SK-N-SH (cell line): ENCODE measurements around the gene AHNAK2. TPM values are rescaled to one million over a fixed set of nuclear protein-coding genes. Genes with fewer than 3 reads are reported as not detected.
A peak's percentile ranks its signal among the peaks of the same experiment; 100 is the strongest.

ENCODE experiments used
- CTCF ChIA-PET: fragments of 300-600, 350-600 bp; formaldehyde crosslinking; extraction: SDS; loops from one replicate; lab custom pipeline; 2021; lab: Yijun Ruan, JAX
- POLR2A ChIA-PET: fragments of 350-600 bp; sonication (Branson Sonifier 250); formaldehyde crosslinking; extraction: SDS; loops from one replicate; lab custom pipeline; 2020; ENCODE audit warnings: antibody characterized with exemption, inconsistent platforms; lab: Yijun Ruan, JAX
- DNase-seq: peaks from one replicate; pipeline ENCODE4 v3.0.0; 2012
- H2AFZ ChIP-seq: fragments of 200-600 bp; sonication (generic); 2 replicates; pipeline ENCODE4 v1.8.1; 2016; ENCODE audit warnings: antibody characterized with exemption, mild to moderate bottlenecking, low read depth
- H3F3A ChIP-seq: fragments of 200-600 bp; sonication (generic); replicated peaks from 2 replicates; pipeline ENCODE3; 2016; ENCODE audit warnings: antibody characterized with exemption, mild to moderate bottlenecking; ENCODE audit not compliant: insufficient read depth
- H3K27ac ChIP-seq, 2 experiments: fragments of 200-500 bp in 1 of 2; fragments of 200-600 bp in 1 of 2; sonication (Bioruptor generic) in 1 of 2; sonication (generic), shearing (Covaris generic) in 1 of 2; 2 replicates each; pipeline versions ENCODE4 v1.5.1 to v1.6.1; 2014 to 2016; ENCODE audit warnings: low read depth in 2 of 2, inconsistent platforms in 1 of 2, low read length in 1 of 2, mild to moderate bottlenecking in 1 of 2, mixed read lengths in 1 of 2
- H3K27me3 ChIP-seq: fragments of 200-600 bp; sonication (generic), shearing (Covaris generic); 2 replicates; pipeline ENCODE4 v1.6.1; 2016; ENCODE audit warnings: mixed run types; ENCODE audit not compliant: insufficient read depth
- H3K36me3 ChIP-seq, 2 experiments: fragments of 200-500 bp in 1 of 2; fragments of 200-600 bp in 1 of 2; sonication (Bioruptor generic) in 1 of 2; sonication (generic) in 1 of 2; replicated peaks in 1 of 2; 2 replicates each; pipeline versions ENCODE3 to v1.5.1; 2014 to 2016; ENCODE audit warnings: low read length in 1 of 2, mild to moderate bottlenecking in 1 of 2; ENCODE audit not compliant: insufficient read depth in 2 of 2, control insufficient read depth in 1 of 2
- H3K4me1 ChIP-seq, 2 experiments: fragments of 200-500 bp in 1 of 2; fragments of 200-600 bp in 1 of 2; sonication (Bioruptor generic) in 1 of 2; sonication (generic), shearing (Covaris generic) in 1 of 2; 2 replicates each; pipeline versions ENCODE4 v1.5.1 to v1.6.1; 2014 to 2016; ENCODE audit warnings: low read depth in 1 of 2, low read length in 1 of 2, mixed run types in 1 of 2; ENCODE audit not compliant: insufficient read depth in 2 of 2, control insufficient read depth in 1 of 2
- H3K4me2 ChIP-seq: fragments of 200-600 bp; sonication (generic), shearing (Covaris generic); 2 replicates; pipeline ENCODE4 v1.6.1; 2017; ENCODE audit warnings: mixed run types
- H3K4me3 ChIP-seq, 2 experiments: fragments of 200-500 bp in 1 of 2; fragments of 200-600 bp in 1 of 2; sonication (Bioruptor generic) in 1 of 2; sonication (generic), shearing (Covaris generic) in 1 of 2; 2 replicates each; pipeline versions ENCODE4 v1.5.1 to v1.8.1; 2014 to 2016; ENCODE audit warnings: low read depth in 2 of 2, inconsistent platforms in 1 of 2, low read length in 1 of 2, mild to moderate bottlenecking in 1 of 2, mixed read lengths in 1 of 2, moderate library complexity in 1 of 2
- H3K79me2 ChIP-seq: fragments of 200-600 bp; sonication (generic); 2 replicates; pipeline ENCODE4 v1.8.1; 2017; ENCODE audit warnings: mild to moderate bottlenecking; ENCODE audit not compliant: insufficient read depth
- H3K9ac ChIP-seq: fragments of 200-600 bp; sonication (generic); 2 replicates; pipeline ENCODE4 v1.6.1; 2017; ENCODE audit warnings: mixed run types
- H3K9me2 ChIP-seq: fragments of 200-600 bp; sonication (generic); 2 replicates; pipeline ENCODE4 v1.6.1; 2017; ENCODE audit warnings: mixed run types
- H3K9me3 ChIP-seq: fragments of 200-600 bp; sonication (generic); 2 replicates; pipeline ENCODE4 v1.6.1; 2017; ENCODE audit warnings: mixed run types, mild to moderate bottlenecking, moderate library complexity
- H4K20me1 ChIP-seq: fragments of 200-600 bp; sonication (generic); 2 replicates; pipeline ENCODE4 v1.6.1; 2017; ENCODE audit warnings: mild to moderate bottlenecking, mixed run types; ENCODE audit not compliant: insufficient read depth
- EZH2phosphoT487 ChIP-seq: fragments of 200-600 bp; sonication (generic); IDR thresholded peaks from 2 replicates; pipeline ENCODE4 v1.6.1; 2017; ENCODE audit warnings: low read depth, mixed run types, mild to moderate bottlenecking, antibody characterized with exemption, moderate library complexity, borderline replicate concordance
- FOSL2 ChIP-seq: IDR thresholded peaks from 2 replicates; pipeline ENCODE4 v1.4.0; 2012; ENCODE audit warnings: low read depth, mild to moderate bottlenecking, moderate library complexity, borderline replicate concordance
- FOXJ3 ChIP-seq: sonication (generic); formaldehyde crosslinking; IDR thresholded peaks from 2 replicates; pipeline ENCODE4 v1.5.1; 2020; ENCODE audit warnings: mild to moderate bottlenecking, missing genetic modification reagents
- FOXM1 ChIP-seq: IDR thresholded peaks from 2 replicates; pipeline ENCODE4 v1.4.0; 2012; ENCODE audit warnings: low read depth, mild to moderate bottlenecking
- JUND ChIP-seq: IDR thresholded peaks from 2 replicates; pipeline ENCODE4 v1.4.0; 2012
- MAX ChIP-seq: IDR thresholded peaks from 2 replicates; pipeline ENCODE4 v1.4.0; 2012; ENCODE audit warnings: low read depth
- POLR2AphosphoS5 ChIP-seq: IDR thresholded peaks from 2 replicates; pipeline ENCODE4 v1.6.1; 2012; ENCODE audit warnings: low read depth, low read length
- RAD21 ChIP-seq: IDR thresholded peaks from 2 replicates; pipeline ENCODE4 v1.6.1; 2012; ENCODE audit warnings: mild to moderate bottlenecking, low read length
- REST ChIP-seq: IDR thresholded peaks from 2 replicates; pipeline ENCODE4 v1.6.1; 2012; ENCODE audit warnings: mild to moderate bottlenecking, low read depth, low read length, moderate library complexity
- TCF12 ChIP-seq: IDR thresholded peaks from 2 replicates; pipeline ENCODE4 v1.4.0; 2012
- TEAD4 ChIP-seq: IDR thresholded peaks from 2 replicates; pipeline ENCODE4 v1.4.0; 2012; ENCODE audit warnings: mild to moderate bottlenecking, borderline replicate concordance; ENCODE audit not compliant: insufficient read depth
- WGBS: methylation state at CpG from one replicate; pipeline ENCODE4 v1.1.6; 2017; ENCODE audit warnings: low lambda C conversion rate; 5-methylcytosine and 5-hydroxymethylcytosine counted together
- polyA plus RNA-seq, 3 experiments: library from polyadenylated mRNA; depleted of rRNA; stranded (reverse); fragments of >200 nt; gene quantifications; 2 replicates each; pipeline ENCODE4 v1.2.3, GENCODE V29; 2012

AHNAK2 gene
- polyA plus RNA-seq, 1 of the 3 experiments (the other 2 are of a cell fraction): 33.5 TPM

GRCh38 chr14:105015242-105015641 is 37.1 kb upstream of the AHNAK2 start:
- peak overlapping the region; percentile 46 for H3K4me2 ChIP-seq

GRCh38 chr14:105014631-105015030 is 36.5 kb upstream of the AHNAK2 start:
- Histone ChIP-seq H3K27ac (peak overlapping the region in 1 of 2 experiments; percentile 40; a peak in 3 of 4 replicates), H3K36me3 (peaks cover 13 to 23% of the 10 kb centered on the region in 2 experiments), H3K27me3 (no peaks in the 10 kb centered on the region), H3K79me2 (peaks cover 100% of the 10 kb centered on the region), H3K9ac (0 out of 2 replicates have a peak overlapping the region, but pooled peaks have one; percentile 3), H3F3A (peaks cover 16% of the 10 kb centered on the region), H3K9me2 (no peaks in the 10 kb centered on the region), H3K4me2 (peak overlapping the region; percentile 46), H3K4me3 (peak overlapping the region in 1 of 2 experiments; percentile 37; a peak in 1 of 4 replicates), H3K9me3 (no peaks in the 10 kb centered on the region), H3K4me1 (peaks cover 50 to 57% of the 10 kb centered on the region in 2 experiments), H4K20me1 (peaks cover 99% of the 10 kb centered on the region), H2AFZ (no peak overlapping the region)
- CTCF ChIA-PET: interaction anchor here (0.9 to 10.9 kb wide), 4 partner anchors 11 to 39 kb away, joined by 3 to 138 read pairs (median 8); no protein-coding TSS in a partner anchor
- 79% methylated on average over 4 of the region's 4 CpGs for WGBS
- no peak for TF ChIP-seq FOXM1
- no peak for TF ChIP-seq JUND
- TF ChIP-seq RAD21: no peak
- no peak for TF ChIP-seq FOXJ3 (CRISPR knock-in tag)
- TF ChIP-seq FOSL2: no peak
- DNase-seq: no peak
- POLR2A ChIA-PET: no interaction called here

More at GRCh38 chr14:105015242-105015641, 37.1 kb upstream of the AHNAK2 start:
- Histone ChIP-seq H3K4me3 (0 out of 4 replicates have a peak overlapping the region, but pooled peaks of 1 of the 2 experiments have one; percentile 37), H3K9me3 (no peaks in the 10 kb centered on the region), H3K4me1 (peaks cover 50 to 57% of the 10 kb centered on the region in 2 experiments), H3K27ac (peak overlapping the region in 1 of 2 experiments; percentile 40; a peak in 1 of 4 replicates), H3F3A (peaks cover 14% of the 10 kb centered on the region), H3K27me3 (no peaks in the 10 kb centered on the region), H3K9me2 (no peaks in the 10 kb centered on the region), H3K36me3 (peaks cover 10 to 17% of the 10 kb centered on the region in 2 experiments), H4K20me1 (peaks cover 93% of the 10 kb centered on the region), H2AFZ (no peak overlapping the region), H3K9ac (peak overlapping the region; percentile 3; the same call in 1 of the 2 replicates), H3K79me2 (peaks cover 100% of the 10 kb centered on the region)
- TF ChIP-seq TEAD4: no peak
- no peak for TF ChIP-seq JUND
- no peak for TF ChIP-seq TCF12
- TF ChIP-seq EZH2phosphoT487: no peak
- no peak for TF ChIP-seq FOXJ3 (CRISPR knock-in tag)
- no peak for TF ChIP-seq REST
- no peak for TF ChIP-seq POLR2AphosphoS5
- no peak for TF ChIP-seq MAX
- ChIA-PET POLR2A (no interaction called here), CTCF (interaction anchor here (1.0 to 10.9 kb wide), 2 partner anchors 30 to 72 kb away, joined by 4 to 138 read pairs; no protein-coding TSS in a partner anchor)
- 72% methylated on average over 6 of the region's 9 CpGs for WGBS
- no peak for DNase-seq
